Ascending aorta (tissue), 2 donors: ENCODE results near the gene ARPC5. TPM values are rescaled to one million over a fixed set of nuclear protein-coding genes. Genes with fewer than 3 reads are reported as not detected.

Experiments used
- DNase-seq, 2 donors: peaks; one replicate each; pipeline ENCODE4 v3.0.0-alpha.2; 2019; ENCODE audit warnings: low spot score in 2 of 2
- H3K27ac ChIP-seq, 2 donors: fragments of 200-600 bp; sonication (generic); one replicate each; pipeline ENCODE4 v1.5.1; 2016 to 2017; ENCODE audit warnings: mild to moderate bottlenecking in 1 of 2
- H3K27me3 ChIP-seq: fragments of 200-600 bp; sonication (generic); one replicate; pipeline ENCODE4 v1.5.1; 2017
- H3K36me3 ChIP-seq, 2 donors: fragments of 200-600 bp; sonication (generic); one replicate each; pipeline ENCODE4 v1.5.1; 2016
- H3K4me1 ChIP-seq, 2 donors: fragments of 200-600 bp; sonication (generic); one replicate each; pipeline ENCODE4 v1.5.1; 2016 to 2017; ENCODE audit warnings: mild to moderate bottlenecking in 1 of 2
- H3K4me3 ChIP-seq, 2 donors: fragments of 200-600 bp; sonication (generic); one replicate each; pipeline ENCODE4 v1.5.1; 2016 to 2017; ENCODE audit warnings: mild to moderate bottlenecking in 1 of 2
- H3K9me3 ChIP-seq, 2 donors: fragments of 200-600 bp; sonication (generic); one replicate each; pipeline ENCODE4 v1.5.1; 2016
- CTCF ChIP-seq, 3 experiments: fragments of 200-600 bp in 2 of 3; fragments of 450-650 bp in 1 of 3; sonication (generic) in 2 of 3; IDR thresholded peaks; one replicate each; pipeline ENCODE4 v1.5.1; 2016 to 2019; ENCODE audit warnings: antibody characterized with exemption in 3 of 3, mild to moderate bottlenecking in 1 of 3, moderate library complexity in 1 of 3
- intact Hi-C: fragments of 100-400 bp; cut with DNase I; formaldehyde crosslinking; loops from one replicate; pipeline ENCODE4 v1.15.1; 2023
- total RNA-seq: library from RNA; depleted of rRNA; stranded (reverse); fragments of >200 nt; gene quantifications from one replicate; pipeline ENCODE4 v1.1.0, GENCODE V29; 2016

Gene ARPC5
- total RNA-seq, 1 donor from 2014 or later, result 48.3 TPM

GRCh38 chr1:183609759-183610452, 25.7 kb downstream of the ARPC5 start:
- Histone ChIP-seq H3K27me3 (no peaks in the 10 kb centered on the region), H3K27ac (peak overlapping the region; percentile 68 to 84), H3K9me3 (no peaks in the 10 kb centered on the region), H3K4me3 (peak overlapping the region in 1 of 2 donors; percentile 21), H3K36me3 (no peaks in the 10 kb centered on the region), H3K4me1 (peaks cover 0 to 16% of the 10 kb centered on the region in 2 donors)
- intact Hi-C loops, result loop anchor here (1.0 to 2.0 kb wide), 2 partner anchors 25 to 137 kb away; partner anchors contain the start of genes ARPC5 and SMG7
- no peak for DNase-seq
- TF ChIP-seq CTCF (IDR thresholded peaks at IDR 0.05), result no peak

GRCh38 chr1:183609313-183609712, 26.3 kb downstream of the ARPC5 start:
- Histone ChIP-seq H3K4me1 (peaks cover 0 to 16% of the 10 kb centered on the region in 2 donors), H3K9me3 (no peaks in the 10 kb centered on the region), H3K36me3 (no peaks in the 10 kb centered on the region), H3K4me3 (peak overlapping the region in 1 of 2 donors; percentile 21), H3K27ac (peak overlapping the region; percentile 68 to 84), H3K27me3 (no peaks in the 10 kb centered on the region)
- intact Hi-C loops, result loop anchor here (1.0 to 2.0 kb wide), 2 partner anchors 26 to 137 kb away; partner anchors contain the start of genes ARPC5 and SMG7
- peak; percentile 51 to 64 (median 58) for TF ChIP-seq CTCF (IDR thresholded peaks at IDR 0.05)
- peak in 1 of 2 donors; percentile 86 for DNase-seq

GRCh38 chr1:183607322-183607980, 28.1 kb downstream of the ARPC5 start:
- intact Hi-C loops, result no loop called here
- Histone ChIP-seq H3K27me3 (no peaks in the 10 kb centered on the region), H3K36me3 (no peaks in the 10 kb centered on the region), H3K4me3 (no peak overlapping the region), H3K9me3 (no peaks in the 10 kb centered on the region), H3K27ac (no peak overlapping the region), H3K4me1 (peaks cover 0 to 16% of the 10 kb centered on the region in 2 donors)
- no peak for DNase-seq
- TF ChIP-seq CTCF (IDR thresholded peaks at IDR 0.05), result no peak

- no peak for DNase-seq
- Histone ChIP-seq H3K27me3 (no peaks in the 10 kb centered on the region), H3K4me1 (peaks cover 0 to 16% of the 10 kb centered on the region in 2 donors), H3K4me3 (no peak overlapping the region), H3K36me3 (no peaks in the 10 kb centered on the region), H3K9me3 (no peaks in the 10 kb centered on the region), H3K27ac (no peak overlapping the region)
- intact Hi-C loops, result no loop called here
- no peak for TF ChIP-seq CTCF (IDR thresholded peaks at IDR 0.05)
Measured at GRCh38 chr1:183605904-183606303, 29.7 kb downstream of the ARPC5 start.

GRCh38 chr1:183604815-183605214, 30.8 kb downstream of the ARPC5 start:
- H3K4me3 ChIP-seq, result no peak overlapping the region
- no peak overlapping the region for H3K27ac ChIP-seq
- DNase-seq, result peak in 1 of 2 donors; percentile 56
- no peak for TF ChIP-seq CTCF (IDR thresholded peaks at IDR 0.05)
- no peaks in the 10 kb centered on the region for H3K27me3 ChIP-seq
- no peaks in the 10 kb centered on the region for H3K9me3 ChIP-seq
- H3K4me1 ChIP-seq, result peaks cover 0 to 9% of the 10 kb centered on the region in 2 donors
- intact Hi-C loops, result no loop called here
- no peaks in the 10 kb centered on the region for H3K36me3 ChIP-seq
